Keratinocyte (primary cell): ENCODE data around the gene SHISA8.

Experiments
- EZH2 ChIP-seq: IDR thresholded peaks from one replicate; pipeline ENCODE4 v1.6.1; 2012; ENCODE audit warnings: inconsistent platforms, mild to moderate bottlenecking, low read length, moderate library complexity
- TF ChIP-seq, protein P1 (sequence below), 3 experiments: IDR thresholded peaks in 1 of 3; conservative IDR thresholded peaks in 1 of 3; optimal IDR thresholded peaks in 1 of 3; 2 replicates in 2 of 3; 3 replicates in 1 of 3; pipeline versions ENCODE3 to v1.5.1; 2011; ENCODE audit warnings: low read length in 3 of 3, mild to moderate bottlenecking in 3 of 3, moderate library complexity in 2 of 3, control low read depth in 1 of 3, inconsistent platforms in 1 of 3; ENCODE audit not compliant: insufficient read depth in 2 of 3; ENCODE audit errors: extremely low read depth in 1 of 3

DNA sequence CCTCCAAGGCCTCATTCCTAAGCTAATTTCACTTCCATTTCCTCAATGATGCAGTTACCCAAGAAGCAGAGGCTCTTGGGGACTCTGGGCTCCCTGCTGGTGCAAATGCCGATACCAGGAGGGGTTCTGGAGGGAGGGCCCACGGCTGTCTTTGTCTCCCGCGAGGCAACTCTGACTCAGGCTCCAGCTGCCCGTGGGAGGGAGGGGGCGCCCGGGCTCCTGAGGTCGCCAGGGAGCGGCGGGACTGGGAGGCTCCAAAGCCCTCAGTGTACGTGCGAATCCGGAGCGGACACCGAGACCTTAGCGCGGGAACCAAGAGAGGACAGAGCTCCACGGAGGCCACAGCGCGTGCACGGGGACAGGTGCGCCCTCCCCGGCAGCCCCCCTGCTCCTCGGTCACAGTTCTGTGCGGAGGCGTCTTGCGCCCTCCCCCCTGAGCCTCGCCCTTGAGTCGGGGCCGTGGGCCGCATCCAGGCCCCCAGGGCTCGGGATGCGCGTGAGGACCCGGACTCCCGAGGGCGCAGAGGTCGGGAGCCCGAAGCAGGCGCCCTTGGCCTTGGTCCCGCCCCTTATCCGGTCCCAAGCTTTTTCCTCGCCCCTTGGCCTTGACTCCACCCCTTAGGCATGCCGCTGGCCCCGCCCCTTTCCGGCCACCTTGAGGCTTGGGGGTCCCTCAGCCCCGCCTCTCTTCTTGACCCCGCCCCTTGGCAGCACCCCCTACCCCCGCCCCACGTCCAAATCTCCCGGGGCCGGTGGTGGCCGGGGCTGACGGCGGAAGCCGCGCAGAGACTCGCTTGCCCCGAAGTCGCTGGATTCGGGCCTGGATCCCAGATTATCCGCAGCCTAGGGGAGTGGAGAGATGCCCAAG is 4.7 kb upstream of the SHISA8 start:
- TF ChIP-seq EZH2: no peak
- TF ChIP-seq, protein P1, sequence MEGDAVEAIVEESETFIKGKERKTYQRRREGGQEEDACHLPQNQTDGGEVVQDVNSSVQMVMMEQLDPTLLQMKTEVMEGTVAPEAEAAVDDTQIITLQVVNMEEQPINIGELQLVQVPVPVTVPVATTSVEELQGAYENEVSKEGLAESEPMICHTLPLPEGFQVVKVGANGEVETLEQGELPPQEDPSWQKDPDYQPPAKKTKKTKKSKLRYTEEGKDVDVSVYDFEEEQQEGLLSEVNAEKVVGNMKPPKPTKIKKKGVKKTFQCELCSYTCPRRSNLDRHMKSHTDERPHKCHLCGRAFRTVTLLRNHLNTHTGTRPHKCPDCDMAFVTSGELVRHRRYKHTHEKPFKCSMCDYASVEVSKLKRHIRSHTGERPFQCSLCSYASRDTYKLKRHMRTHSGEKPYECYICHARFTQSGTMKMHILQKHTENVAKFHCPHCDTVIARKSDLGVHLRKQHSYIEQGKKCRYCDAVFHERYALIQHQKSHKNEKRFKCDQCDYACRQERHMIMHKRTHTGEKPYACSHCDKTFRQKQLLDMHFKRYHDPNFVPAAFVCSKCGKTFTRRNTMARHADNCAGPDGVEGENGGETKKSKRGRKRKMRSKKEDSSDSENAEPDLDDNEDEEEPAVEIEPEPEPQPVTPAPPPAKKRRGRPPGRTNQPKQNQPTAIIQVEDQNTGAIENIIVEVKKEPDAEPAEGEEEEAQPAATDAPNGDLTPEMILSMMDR (optimal IDR thresholded peaks at IDR 0.05 in 1 of 3, IDR thresholded peaks at IDR 0.05 in 1 of 3, conservative IDR thresholded peaks at IDR 0.05 in 1 of 3; ENCODE audit: extremely low read depth in 1 of 3, insufficient read depth in 2 of 3, low read length in 3 of 3): no peak
